ENCODE data around the gene FHOD1.

Gene FHOD1

GRCh38 chr16:67207249-67208091 lies 39.8 kb downstream of the FHOD1 start:
- DNase-seq (ENCODE audit: low read depth in 2 of 2), result no peak

GRCh38 chr16:67206838-67207248 lies 40.4 kb downstream of the FHOD1 start:
- DNase-seq (ENCODE audit: low read depth in 2 of 2), result no peak

DNA sequence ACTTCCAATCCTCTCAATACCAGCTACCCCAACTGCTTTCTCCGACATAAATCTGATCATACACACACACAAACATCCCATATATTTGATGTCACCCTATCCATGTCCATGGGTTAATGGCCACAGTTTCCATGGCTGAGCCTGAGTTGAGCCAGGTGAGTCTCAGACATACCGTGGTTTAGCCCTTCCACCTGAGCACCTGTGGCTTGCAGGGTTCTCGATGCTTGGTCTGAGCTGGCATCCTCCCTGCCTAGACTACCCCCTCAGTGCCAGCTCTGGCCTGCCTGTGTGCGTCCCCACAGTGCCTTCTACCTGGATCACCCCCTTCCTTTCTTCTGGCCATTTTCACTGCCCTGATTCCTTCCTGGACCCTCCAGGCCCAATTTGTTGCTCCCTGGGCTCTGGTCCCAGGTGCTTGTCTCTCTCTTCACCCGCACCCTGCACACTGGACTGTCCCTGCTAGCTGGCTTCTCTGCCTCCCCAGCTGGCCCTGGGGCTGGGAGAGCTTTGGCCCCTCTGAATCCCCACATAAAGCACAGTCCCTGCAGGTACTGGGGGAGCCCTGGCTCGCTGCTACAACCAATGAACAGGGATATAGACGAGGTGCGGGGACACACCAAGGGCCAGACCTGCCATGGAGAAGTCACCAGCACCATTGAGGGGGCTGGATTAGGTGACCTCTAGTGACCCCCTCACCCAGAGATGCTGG lies 41.0 kb downstream of the FHOD1 start:
- no peak for DNase-seq (ENCODE audit: low read depth in 2 of 2)

DNA sequence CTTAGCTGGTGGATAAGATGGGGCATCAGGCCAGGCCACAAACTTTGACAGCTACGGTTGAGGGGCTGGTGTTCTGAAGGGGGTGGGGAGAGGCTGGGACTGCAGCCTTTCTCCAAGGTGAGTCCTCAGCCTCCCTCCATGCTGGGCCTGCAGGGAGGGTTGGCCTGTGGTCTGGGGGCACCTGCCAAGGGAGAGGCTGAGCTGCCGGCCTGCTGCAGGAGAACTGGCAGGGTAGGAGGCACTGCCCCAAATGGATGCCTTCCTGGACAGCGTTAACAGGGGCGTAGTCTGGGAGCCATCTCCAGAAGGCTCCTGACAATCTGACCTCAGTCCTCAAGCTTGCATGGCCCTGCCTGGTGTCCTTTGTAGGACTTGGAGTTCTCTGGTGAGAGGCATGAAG lies 43.2 kb downstream of the FHOD1 start:
- no peak for DNase-seq (ENCODE audit: low read depth in 2 of 2)

DNA sequence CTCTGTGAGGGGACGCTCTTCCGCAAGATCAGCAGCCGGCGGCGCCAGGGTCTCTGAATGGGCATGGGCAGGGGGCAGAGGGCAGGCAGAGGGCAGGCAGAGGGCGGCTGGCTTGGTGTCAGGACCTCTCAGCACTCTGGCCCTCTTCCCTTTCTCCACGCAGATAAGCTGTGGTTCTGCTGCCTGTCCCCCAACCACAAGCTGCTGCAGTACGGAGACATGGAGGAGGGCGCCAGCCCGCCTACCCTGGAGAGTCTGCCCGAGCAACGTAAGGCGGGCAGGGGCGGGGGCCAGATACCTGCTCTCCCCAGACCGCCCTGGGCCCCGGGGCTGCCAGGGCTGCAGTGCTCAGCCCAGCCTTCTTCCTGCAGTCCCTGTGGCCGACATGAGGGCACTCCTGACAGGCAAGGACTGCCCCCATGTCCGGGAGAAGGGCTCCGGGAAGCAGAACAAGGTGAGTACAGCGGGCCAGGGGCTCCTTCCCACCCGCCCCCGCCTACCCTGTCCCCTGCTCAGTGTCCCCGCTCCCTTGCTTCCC lies 44.3 kb downstream of the FHOD1 start:
- no peak for DNase-seq (ENCODE audit: low read depth in 2 of 2)

DNA sequence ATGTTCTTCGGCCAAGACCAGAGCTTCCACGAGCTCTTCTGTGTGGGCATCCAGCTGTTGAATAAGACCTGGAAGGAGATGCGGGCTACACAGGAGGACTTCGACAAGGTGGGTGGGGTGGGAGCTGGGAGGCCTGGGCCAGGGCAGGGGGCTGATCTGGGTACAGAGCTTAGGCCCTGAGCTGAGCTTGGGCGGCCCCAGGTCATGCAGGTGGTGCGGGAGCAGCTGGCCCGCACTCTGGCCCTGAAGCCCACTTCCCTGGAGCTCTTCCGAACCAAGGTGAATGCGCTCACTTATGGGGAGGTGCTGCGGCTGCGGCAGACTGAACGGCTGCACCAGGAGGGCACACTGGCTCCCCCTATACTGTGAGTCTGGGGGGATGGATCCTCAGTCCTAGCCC lies 44.9 kb downstream of the FHOD1 start:
- no peak for DNase-seq (ENCODE audit: low read depth in 2 of 2)

- DNase-seq (ENCODE audit: low read depth in 2 of 2), result no peak
Observed at GRCh38 chr16:67201411-67202345, 45.6 kb downstream of the FHOD1 start.

DNA sequence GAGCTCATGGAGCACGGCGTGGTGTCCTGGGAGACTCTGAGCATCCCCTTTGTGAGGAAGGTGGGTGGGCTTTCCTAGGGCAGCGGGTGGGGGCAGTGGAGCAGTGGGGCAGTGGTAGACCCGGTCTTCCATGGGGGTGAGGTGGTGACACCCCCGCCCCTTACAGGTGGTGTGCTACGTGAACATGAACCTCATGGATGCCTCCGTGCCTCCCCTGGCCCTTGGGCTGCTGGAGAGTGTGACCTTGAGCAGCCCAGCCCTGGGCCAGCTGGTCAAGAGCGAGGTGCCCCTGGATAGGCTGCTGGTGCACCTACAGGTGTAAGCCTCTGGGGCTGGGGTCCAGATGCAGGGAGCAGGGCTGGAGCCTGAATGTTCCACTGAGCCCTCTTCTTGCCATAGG lies 46.8 kb downstream of the FHOD1 start:
- DNase-seq (ENCODE audit: low read depth in 2 of 2), result no peak

DNA sequence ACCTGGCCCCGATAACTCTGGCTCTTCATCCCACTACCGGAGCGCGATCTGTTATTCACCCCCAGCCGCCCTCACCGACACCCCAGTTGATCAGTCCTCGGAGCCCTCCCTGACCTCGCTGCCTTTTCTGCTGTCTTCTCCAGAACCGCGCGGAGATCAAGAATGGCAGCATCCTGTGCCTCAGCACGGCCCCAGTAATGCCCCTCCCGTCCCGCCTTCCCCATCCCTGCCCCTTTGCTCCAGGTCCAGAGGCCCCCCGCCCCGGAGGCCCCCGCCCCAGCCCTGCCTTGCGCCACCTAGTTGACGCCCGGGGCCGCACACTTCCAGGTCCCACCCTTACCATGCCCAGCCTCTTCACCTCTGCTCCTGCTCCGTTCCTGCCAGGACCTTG lies 47.5 kb downstream of the FHOD1 start:
- no peak for DNase-seq (ENCODE audit: low read depth in 2 of 2)

- no peak for DNase-seq (ENCODE audit: low read depth in 2 of 2)
Observed at GRCh38 chr16:67199011-67199807, 48.1 kb downstream of the FHOD1 start, which contains the start of gene ELMO3. Gene ELMO3, plus strand, starts transcription at chr16:67199131. Its CDS starts 196 bp downstream, at chr16:67199327.

GRCh38 chr16:67198238-67198734 lies 49.0 kb downstream of the FHOD1 start:
- no peak for DNase-seq (ENCODE audit: low read depth in 2 of 2)

- DNase-seq (ENCODE audit: low read depth in 2 of 2), result no peak
Observed at GRCh38 chr16:67197704-67198103, 49.6 kb downstream of the FHOD1 start.

DNA sequence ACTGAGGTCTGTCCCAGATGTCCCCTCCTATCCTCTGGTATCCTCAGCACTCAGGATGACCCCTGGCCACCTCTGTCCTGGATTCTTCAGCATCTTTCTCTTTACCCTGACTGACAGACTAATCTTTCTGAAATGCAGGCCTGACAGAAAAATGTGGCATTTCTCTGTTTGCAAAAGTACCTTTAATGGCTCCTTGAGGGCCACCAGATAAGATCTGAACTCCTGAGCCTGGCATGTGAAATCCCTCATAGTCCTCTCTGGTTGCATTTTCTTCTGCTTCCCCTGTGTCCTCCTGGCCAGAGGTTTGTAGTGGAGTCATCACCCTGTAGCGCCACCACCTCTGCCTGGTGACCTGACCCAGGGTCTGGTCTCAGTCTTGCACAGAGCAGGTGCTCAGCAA lies 50.4 kb downstream of the FHOD1 start:
- no peak for DNase-seq (ENCODE audit: low read depth in 2 of 2)

DNA sequence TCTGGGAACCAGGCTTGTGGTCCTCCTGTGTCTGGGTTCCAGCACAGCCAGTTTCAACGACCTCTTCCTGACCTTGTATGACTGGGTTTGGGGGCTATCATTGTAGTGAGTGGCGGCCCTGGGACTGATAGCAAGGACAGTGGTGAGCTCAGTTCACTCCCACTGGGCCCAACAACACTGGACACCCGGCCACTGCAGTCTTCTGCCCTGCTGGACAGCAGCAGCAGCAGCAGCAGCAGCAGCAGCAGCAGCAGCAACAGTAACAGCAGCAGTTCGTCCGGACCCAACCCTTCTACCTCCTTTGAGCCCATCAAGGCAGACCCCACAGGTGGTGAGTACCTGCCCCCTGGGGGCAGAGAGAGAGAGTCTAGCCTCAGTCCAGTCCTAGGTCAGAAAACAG lies 51.6 kb downstream of the FHOD1 start:
- DNase-seq (ENCODE audit: low read depth in 2 of 2), result no peak

DNA sequence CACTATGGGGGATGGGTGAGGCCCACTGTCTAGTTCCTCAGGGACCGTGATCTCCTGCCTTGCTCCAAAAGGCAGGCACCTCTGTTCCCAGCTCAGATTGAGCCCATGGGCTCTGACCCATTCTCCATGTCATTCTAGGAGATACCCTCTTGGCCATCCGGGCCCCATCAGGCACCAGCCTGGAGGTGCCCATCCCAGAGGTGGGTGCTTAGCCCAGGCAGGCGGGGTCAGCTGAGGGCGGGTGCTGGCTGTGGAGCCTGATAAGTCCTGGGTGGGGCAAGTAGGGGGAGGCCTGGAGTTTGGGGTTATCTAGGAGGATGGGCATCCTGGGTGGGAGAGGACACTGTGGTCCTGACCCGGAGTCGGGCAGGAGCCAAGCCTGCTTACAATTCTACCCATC lies 53.0 kb downstream of the FHOD1 start:
- DNase-seq (ENCODE audit: low read depth in 2 of 2), result no peak

GRCh38 chr16:67193536-67193935 lies 53.7 kb downstream of the FHOD1 start:
- no peak for DNase-seq (ENCODE audit: low read depth in 2 of 2)

- no peak for DNase-seq (ENCODE audit: low read depth in 2 of 2)
Observed at GRCh38 chr16:67192781-67193361, 54.4 kb downstream of the FHOD1 start.

DNA sequence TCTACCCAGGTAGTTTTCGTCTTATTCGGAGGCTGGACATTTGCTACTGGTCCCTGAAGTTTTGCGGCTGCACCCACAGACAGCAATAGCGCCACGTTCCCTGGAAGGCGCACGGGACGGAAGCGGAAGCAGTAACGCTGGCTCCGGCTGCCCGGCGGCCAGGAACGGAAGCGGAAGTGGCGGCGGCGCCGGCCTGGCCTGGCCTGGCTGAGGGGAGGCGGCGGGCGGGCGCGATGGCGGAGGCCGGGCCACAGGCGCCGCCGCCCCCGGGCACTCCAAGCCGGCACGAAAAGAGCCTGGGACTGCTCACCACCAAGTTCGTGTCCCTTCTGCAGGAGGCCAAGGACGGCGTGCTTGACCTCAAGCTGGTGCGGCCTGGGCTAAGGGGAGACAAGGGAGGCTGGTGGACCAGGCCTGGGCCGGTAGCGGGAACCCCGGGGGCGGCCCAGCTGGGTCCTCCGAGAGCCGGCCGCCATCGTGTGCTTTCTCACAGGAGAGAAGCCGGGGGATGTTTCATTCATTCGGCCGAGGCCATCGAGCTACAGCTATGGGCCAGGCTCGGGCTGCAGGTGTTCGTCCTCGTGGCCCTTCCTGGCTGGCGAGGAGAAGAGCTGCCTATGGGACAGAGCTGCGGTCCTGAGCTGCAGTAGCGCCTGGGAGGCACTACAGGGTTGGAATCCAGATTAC lies 55.1 kb downstream of the FHOD1 start, which contains the start of gene E2F4:
TSS of gene E2F4 (plus strand) at position 161 of the 687 bp plus-strand sequence. CDS start at position 234, 73 bp downstream.
- DNase-seq (ENCODE audit: low read depth in 2 of 2), result peak; percentile 87

DNA sequence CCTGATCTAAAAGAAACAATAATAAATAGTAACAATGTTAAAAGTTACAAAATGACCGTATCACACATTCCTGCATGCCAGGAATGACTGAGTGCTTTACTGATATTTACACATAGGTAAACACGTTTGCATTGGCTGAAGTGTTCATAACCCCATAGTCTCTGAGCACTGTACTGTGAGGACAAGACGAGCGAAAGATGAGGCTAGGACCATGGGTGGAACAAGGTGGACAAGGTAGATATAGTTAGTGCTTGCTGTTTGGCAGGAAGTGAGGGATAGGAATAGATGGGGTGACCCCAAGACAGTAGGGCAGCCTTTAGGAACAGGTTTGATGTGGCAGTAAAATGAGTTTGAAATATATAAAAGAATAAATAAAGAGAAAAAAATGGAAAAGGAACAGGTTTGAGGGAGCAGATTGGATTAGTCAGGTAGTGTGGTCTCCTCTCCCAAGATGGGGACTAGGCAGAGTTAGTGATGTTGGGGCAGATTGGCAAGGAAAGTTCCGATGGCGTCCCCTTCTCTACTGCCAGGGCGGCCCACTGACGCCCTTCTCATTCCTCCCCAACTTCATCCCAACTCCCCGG lies 55.8 kb downstream of the FHOD1 start:
- DNase-seq (ENCODE audit: low read depth in 2 of 2), result no peak
